Type B pancreatic cell (in vitro differentiated cells): ENCODE data around the gene ZNF335. TPM values are rescaled to one million over a fixed set of nuclear protein-coding genes. Genes with fewer than 3 reads are reported as not detected.

Experiments
- DNase-seq: peaks from one replicate; pipeline ENCODE4 v3.0.0; 2021; ENCODE audit warnings: mixed read lengths; ENCODE audit not compliant: unreplicated experiment; ENCODE audit errors: extremely low spot score
- H3K27ac Mint-ChIP-seq: 2 replicates; pipeline ENCODE4 v1.8.0; 2021; ENCODE audit warnings: mild to moderate bottlenecking, mixed read lengths
- H3K27me3 Mint-ChIP-seq: 2 replicates; pipeline ENCODE4 v1.8.0; 2021; ENCODE audit warnings: mixed read lengths
- H3K36me3 Mint-ChIP-seq: 2 replicates; pipeline ENCODE4 v1.8.0; 2021; ENCODE audit warnings: mixed read lengths
- H3K4me1 Mint-ChIP-seq: one replicate; pipeline ENCODE4 v1.8.0; 2021; ENCODE audit warnings: mixed read lengths; ENCODE audit not compliant: unreplicated experiment
- H3K4me3 Mint-ChIP-seq: 2 replicates; pipeline ENCODE4 v1.8.0; 2021; ENCODE audit warnings: mild to moderate bottlenecking, mixed read lengths
- H3K9me3 Mint-ChIP-seq: 2 replicates; pipeline ENCODE4 v1.8.0; 2021; ENCODE audit warnings: mixed read lengths
- total RNA-seq: library from RNA; stranded (reverse); gene quantifications from 2 replicates; pipeline ENCODE4 v1.2.1, GENCODE V29; 2021; ENCODE audit warnings: low replicate concordance
- TF ChIP-seq, protein P1 (sequence below): fragments of 200-600 bp; sonication (generic); conservative IDR thresholded peaks from 2 replicates; pipeline ENCODE4 v1.5.0; 2021; ENCODE audit warnings: antibody characterized with exemption, mild to moderate bottlenecking

Gene ZNF335
- total RNA-seq, 1 donor from 2014 or later, result 19.9 TPM

- no peaks in the 10 kb centered on the region for H3K9me3 Mint-ChIP-seq
- H3K27me3 Mint-ChIP-seq, result peaks cover 55% of the 10 kb centered on the region
- TF ChIP-seq, protein P1, sequence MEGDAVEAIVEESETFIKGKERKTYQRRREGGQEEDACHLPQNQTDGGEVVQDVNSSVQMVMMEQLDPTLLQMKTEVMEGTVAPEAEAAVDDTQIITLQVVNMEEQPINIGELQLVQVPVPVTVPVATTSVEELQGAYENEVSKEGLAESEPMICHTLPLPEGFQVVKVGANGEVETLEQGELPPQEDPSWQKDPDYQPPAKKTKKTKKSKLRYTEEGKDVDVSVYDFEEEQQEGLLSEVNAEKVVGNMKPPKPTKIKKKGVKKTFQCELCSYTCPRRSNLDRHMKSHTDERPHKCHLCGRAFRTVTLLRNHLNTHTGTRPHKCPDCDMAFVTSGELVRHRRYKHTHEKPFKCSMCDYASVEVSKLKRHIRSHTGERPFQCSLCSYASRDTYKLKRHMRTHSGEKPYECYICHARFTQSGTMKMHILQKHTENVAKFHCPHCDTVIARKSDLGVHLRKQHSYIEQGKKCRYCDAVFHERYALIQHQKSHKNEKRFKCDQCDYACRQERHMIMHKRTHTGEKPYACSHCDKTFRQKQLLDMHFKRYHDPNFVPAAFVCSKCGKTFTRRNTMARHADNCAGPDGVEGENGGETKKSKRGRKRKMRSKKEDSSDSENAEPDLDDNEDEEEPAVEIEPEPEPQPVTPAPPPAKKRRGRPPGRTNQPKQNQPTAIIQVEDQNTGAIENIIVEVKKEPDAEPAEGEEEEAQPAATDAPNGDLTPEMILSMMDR, result no peak
- no peaks in the 10 kb centered on the region for H3K36me3 Mint-ChIP-seq
- no peak overlapping the region for H3K27ac Mint-ChIP-seq
- H3K4me3 Mint-ChIP-seq, result no peak overlapping the region
- no peak for DNase-seq
- peaks cover 5% of the 10 kb centered on the region for H3K4me1 Mint-ChIP-seq
Measured at GRCh38 chr20:46004889-46005473, 33.0 kb upstream of the ZNF335 start.

DNA sequence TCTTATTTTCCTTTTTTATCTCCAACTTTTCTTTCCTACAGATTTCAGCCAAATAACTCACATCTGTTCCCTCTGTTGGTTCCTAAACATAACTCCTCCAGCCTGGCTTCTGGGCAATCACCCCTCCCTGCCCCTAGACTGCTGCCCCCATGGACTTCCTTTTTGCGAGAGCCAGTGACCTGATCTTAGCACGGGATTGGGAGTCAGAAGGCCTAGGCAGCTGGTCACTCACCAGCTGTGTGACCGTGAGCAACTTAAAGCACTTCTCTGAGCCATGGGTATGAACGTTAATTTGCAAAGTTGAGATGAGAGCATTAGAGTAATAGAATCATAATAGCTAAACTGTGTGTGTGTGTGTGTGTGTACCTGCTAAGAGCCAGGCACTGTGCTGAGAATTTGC lies 32.2 kb upstream of the ZNF335 start:
- no peak overlapping the region for H3K4me3 Mint-ChIP-seq
- H3K27me3 Mint-ChIP-seq, result peaks cover 53% of the 10 kb centered on the region
- H3K27ac Mint-ChIP-seq, result no peak overlapping the region
- no peaks in the 10 kb centered on the region for H3K9me3 Mint-ChIP-seq
- no peak for DNase-seq
- H3K36me3 Mint-ChIP-seq, result no peaks in the 10 kb centered on the region
- TF ChIP-seq, protein P1, result no peak
- H3K4me1 Mint-ChIP-seq, result peaks cover 5% of the 10 kb centered on the region

- H3K36me3 Mint-ChIP-seq, result no peaks in the 10 kb centered on the region
Measured at GRCh38 chr20:46002008-46002407, 30.0 kb upstream of the ZNF335 start.

GRCh38 chr20:46001498-46001897 lies 29.5 kb upstream of the ZNF335 start:
- no peaks in the 10 kb centered on the region for H3K9me3 Mint-ChIP-seq
- TF ChIP-seq, protein P1, result no peak
- DNase-seq, result no peak
- H3K36me3 Mint-ChIP-seq, result no peaks in the 10 kb centered on the region
- no peak overlapping the region for H3K27ac Mint-ChIP-seq
- no peak overlapping the region for H3K4me3 Mint-ChIP-seq
- peaks cover 44% of the 10 kb centered on the region for H3K27me3 Mint-ChIP-seq
- H3K4me1 Mint-ChIP-seq, result peaks cover 5% of the 10 kb centered on the region

More at GRCh38 chr20:46002008-46002407, 30.0 kb upstream of the ZNF335 start:
- TF ChIP-seq, protein P1, result no peak
- Mint-ChIP-seq H3K9me3 (no peaks in the 10 kb centered on the region), H3K27ac (no peak overlapping the region), H3K4me3 (no peak overlapping the region), H3K4me1 (peaks cover 5% of the 10 kb centered on the region), H3K27me3 (peaks cover 48% of the 10 kb centered on the region)
- no peak for DNase-seq

GRCh38 chr20:46000262-46000996 lies 28.4 kb upstream of the ZNF335 start:
- no peaks in the 10 kb centered on the region for H3K9me3 Mint-ChIP-seq
- H3K27me3 Mint-ChIP-seq, result peaks cover 41% of the 10 kb centered on the region
- H3K27ac Mint-ChIP-seq, result no peak overlapping the region
- H3K36me3 Mint-ChIP-seq, result no peaks in the 10 kb centered on the region
- TF ChIP-seq, protein P1, result no peak
- no peak for DNase-seq
- peaks cover 6% of the 10 kb centered on the region for H3K4me1 Mint-ChIP-seq
- no peak overlapping the region for H3K4me3 Mint-ChIP-seq
